Activated T-cell treated with anti-CD3 and anti-CD28 coated beads, Interleukin-2, amount 50 U/mL, for 24 hours (primary cell): Measurements from ENCODE around the gene KRTAP19-4.

ENCODE experiments used
- DNase-seq: peaks from one replicate; pipeline ENCODE4 v3.0.0-alpha.2; 2020
- H3K27ac Mint-ChIP-seq: 2 replicates; pipeline ENCODE4 v1.8.0; 2020; ENCODE audit warnings: mild to moderate bottlenecking, mixed read lengths
- H3K27me3 Mint-ChIP-seq: 2 replicates; pipeline ENCODE4 v1.8.0; 2020; ENCODE audit warnings: mixed read lengths
- H3K36me3 Mint-ChIP-seq: 2 replicates; pipeline ENCODE4 v1.8.0; 2020; ENCODE audit warnings: low read depth, mixed read lengths
- H3K4me1 Mint-ChIP-seq: 2 replicates; pipeline ENCODE4 v1.8.0; 2020; ENCODE audit warnings: low read depth, mixed read lengths
- H3K4me3 Mint-ChIP-seq: 2 replicates; pipeline ENCODE4 v1.8.0; 2020; ENCODE audit warnings: mild to moderate bottlenecking, moderate library complexity, mixed read lengths
- H3K9me3 Mint-ChIP-seq: 2 replicates; pipeline ENCODE4 v1.8.0; 2020; ENCODE audit warnings: mixed read lengths

KRTAP19-4 gene

DNA sequence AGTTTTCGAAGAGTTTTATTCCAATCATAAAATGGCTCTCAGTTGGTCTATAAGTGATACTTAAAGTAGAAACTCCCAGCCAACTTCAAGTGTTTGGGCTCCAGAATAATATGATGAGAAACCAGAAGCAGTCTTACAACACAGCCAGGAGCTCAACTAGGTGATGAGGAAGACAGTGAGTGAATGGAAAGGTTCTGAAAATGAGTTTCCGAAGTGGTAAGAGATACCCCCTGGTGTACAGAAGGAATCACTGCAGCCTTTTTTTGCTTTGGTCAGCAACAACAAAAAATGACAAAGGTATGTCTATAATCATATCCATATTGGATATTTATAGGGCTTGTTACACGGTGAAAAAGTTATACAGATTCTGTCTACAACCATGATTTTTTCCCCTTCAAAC, 33.3 kb downstream of the KRTAP19-4 start:
- Mint-ChIP-seq H3K4me3 (no peak overlapping the region), H3K4me1 (no peaks in the 10 kb centered on the region), H3K27me3 (peaks cover 6% of the 10 kb centered on the region), H3K27ac (no peak overlapping the region), H3K36me3 (no peaks in the 10 kb centered on the region), H3K9me3 (no peaks in the 10 kb centered on the region)
- DNase-seq: no peak

DNA sequence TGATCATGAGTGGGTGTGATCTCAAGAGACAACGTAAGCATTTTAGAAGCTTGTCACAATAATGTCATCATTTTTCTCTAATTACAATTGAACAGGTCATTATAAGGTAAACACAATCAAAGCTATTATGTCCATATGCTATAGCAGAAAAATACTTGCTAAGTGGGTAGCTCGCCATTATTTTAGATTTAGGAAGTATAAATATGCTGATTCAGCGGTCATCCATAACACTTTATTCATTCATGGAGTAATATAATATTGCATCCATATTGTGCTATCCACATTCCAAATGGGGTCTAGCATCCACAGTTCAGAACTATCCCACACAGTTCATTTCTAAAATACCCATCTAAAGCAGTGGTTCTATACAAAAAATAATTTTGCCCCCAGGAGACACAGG, 48.5 kb downstream of the KRTAP19-4 start:
- H3K27me3 Mint-ChIP-seq: peaks cover 3% of the 10 kb centered on the region
- no peaks in the 10 kb centered on the region for H3K9me3 Mint-ChIP-seq
- no peak overlapping the region for H3K27ac Mint-ChIP-seq
- H3K36me3 Mint-ChIP-seq: no peaks in the 10 kb centered on the region
- no peaks in the 10 kb centered on the region for H3K4me1 Mint-ChIP-seq
- no peak overlapping the region for H3K4me3 Mint-ChIP-seq
- no peak for DNase-seq

DNA sequence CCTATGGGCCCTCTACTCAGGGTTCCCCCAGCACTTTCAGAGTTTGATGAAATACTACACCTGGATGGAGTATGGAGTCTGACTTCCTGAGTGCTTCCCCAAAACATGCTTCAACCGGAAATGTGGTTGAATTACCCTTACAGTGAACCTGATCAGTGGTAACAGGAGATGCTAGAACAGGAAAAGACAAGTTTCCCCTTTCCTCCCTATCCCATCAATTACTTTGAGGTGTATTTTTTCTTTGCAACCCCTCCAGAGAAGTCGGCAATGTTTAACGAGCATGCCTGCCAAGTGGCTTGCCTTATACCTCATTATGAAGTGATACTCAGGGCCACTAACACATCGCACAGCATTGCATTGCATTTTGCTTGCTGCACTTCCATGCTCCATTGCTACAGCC, 49.9 kb downstream of the KRTAP19-4 start:
- H3K27me3 Mint-ChIP-seq: peaks cover 3% of the 10 kb centered on the region
- no peak overlapping the region for H3K4me3 Mint-ChIP-seq

More for the DNA sequence above, 49.9 kb downstream of the KRTAP19-4 start:
- DNase-seq: no peak
- Mint-ChIP-seq H3K27ac (no peak overlapping the region), H3K9me3 (no peaks in the 10 kb centered on the region), H3K4me1 (no peaks in the 10 kb centered on the region), H3K36me3 (no peaks in the 10 kb centered on the region)
